ENCODE measurements around the gene RASGRF2.

RASGRF2 gene

DNA sequence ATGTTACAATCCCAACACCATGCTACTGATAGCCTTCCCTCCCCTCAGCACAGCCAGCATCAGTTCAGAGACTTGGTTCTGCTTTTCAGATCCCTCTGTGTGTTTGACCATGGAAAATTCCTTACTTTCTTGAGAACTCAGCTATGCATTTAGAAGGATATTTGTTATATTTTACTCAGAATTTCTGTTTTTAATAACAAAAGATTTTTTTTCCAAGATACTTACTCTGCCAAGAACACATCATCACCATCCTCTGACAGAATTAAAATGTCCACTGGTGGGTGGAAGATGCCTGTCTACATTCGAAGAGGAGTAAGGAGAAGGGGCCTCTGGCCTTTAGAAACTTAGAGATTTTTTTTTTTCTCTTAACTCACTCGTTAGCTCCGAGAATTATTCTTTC is 216.9 kb downstream of the RASGRF2 start:
- DNase-seq = no peak
- H3K27ac ChIP-seq = no peak overlapping the region
- in situ Hi-C loops (cut with HindIII; ENCODE audit: low pct_ligation_motif_present, low sequenced_read_pairs) = no loop called here
- H3K4me3 ChIP-seq (ENCODE audit: low read depth, low read length) = no peak overlapping the region
- TF ChIP-seq, protein P1, sequence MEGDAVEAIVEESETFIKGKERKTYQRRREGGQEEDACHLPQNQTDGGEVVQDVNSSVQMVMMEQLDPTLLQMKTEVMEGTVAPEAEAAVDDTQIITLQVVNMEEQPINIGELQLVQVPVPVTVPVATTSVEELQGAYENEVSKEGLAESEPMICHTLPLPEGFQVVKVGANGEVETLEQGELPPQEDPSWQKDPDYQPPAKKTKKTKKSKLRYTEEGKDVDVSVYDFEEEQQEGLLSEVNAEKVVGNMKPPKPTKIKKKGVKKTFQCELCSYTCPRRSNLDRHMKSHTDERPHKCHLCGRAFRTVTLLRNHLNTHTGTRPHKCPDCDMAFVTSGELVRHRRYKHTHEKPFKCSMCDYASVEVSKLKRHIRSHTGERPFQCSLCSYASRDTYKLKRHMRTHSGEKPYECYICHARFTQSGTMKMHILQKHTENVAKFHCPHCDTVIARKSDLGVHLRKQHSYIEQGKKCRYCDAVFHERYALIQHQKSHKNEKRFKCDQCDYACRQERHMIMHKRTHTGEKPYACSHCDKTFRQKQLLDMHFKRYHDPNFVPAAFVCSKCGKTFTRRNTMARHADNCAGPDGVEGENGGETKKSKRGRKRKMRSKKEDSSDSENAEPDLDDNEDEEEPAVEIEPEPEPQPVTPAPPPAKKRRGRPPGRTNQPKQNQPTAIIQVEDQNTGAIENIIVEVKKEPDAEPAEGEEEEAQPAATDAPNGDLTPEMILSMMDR (IDR thresholded peaks at IDR 0.05; ENCODE audit: low read depth, low read length, missing control alignments) = no peak
- H3K36me3 ChIP-seq (replicated peaks) = no peaks in the 10 kb centered on the region
- H3K27me3 ChIP-seq (replicated peaks) = peaks cover 4% of the 10 kb centered on the region

- Histone ChIP-seq H3K36me3 (replicated peaks) (no peaks in the 10 kb centered on the region), H3K27me3 (replicated peaks) (no peaks in the 10 kb centered on the region), H3K4me3 (ENCODE audit: low read depth, low read length) (no peak overlapping the region), H3K27ac (no peak overlapping the region)
- TF ChIP-seq, protein P1 (IDR thresholded peaks at IDR 0.05; ENCODE audit: low read depth, low read length, missing control alignments) = no peak
- in situ Hi-C loops (cut with HindIII; ENCODE audit: low pct_ligation_motif_present, low sequenced_read_pairs) = no loop called here
- no peak for DNase-seq
Measured at GRCh38 chr5:81179959-81180358, 219.8 kb downstream of the RASGRF2 start.

GRCh38 chr5:81180780-81181460 is 220.8 kb downstream of the RASGRF2 start:
- DNase-seq = no peak
- Histone ChIP-seq H3K36me3 (replicated peaks) (no peaks in the 10 kb centered on the region), H3K27me3 (replicated peaks) (no peaks in the 10 kb centered on the region), H3K27ac (no peak overlapping the region), H3K4me3 (ENCODE audit: low read depth, low read length) (no peak overlapping the region)
- TF ChIP-seq, protein P1 (IDR thresholded peaks at IDR 0.05; ENCODE audit: low read depth, low read length, missing control alignments) = no peak
- in situ Hi-C loops (cut with HindIII; ENCODE audit: low pct_ligation_motif_present, low sequenced_read_pairs) = no loop called here

DNA sequence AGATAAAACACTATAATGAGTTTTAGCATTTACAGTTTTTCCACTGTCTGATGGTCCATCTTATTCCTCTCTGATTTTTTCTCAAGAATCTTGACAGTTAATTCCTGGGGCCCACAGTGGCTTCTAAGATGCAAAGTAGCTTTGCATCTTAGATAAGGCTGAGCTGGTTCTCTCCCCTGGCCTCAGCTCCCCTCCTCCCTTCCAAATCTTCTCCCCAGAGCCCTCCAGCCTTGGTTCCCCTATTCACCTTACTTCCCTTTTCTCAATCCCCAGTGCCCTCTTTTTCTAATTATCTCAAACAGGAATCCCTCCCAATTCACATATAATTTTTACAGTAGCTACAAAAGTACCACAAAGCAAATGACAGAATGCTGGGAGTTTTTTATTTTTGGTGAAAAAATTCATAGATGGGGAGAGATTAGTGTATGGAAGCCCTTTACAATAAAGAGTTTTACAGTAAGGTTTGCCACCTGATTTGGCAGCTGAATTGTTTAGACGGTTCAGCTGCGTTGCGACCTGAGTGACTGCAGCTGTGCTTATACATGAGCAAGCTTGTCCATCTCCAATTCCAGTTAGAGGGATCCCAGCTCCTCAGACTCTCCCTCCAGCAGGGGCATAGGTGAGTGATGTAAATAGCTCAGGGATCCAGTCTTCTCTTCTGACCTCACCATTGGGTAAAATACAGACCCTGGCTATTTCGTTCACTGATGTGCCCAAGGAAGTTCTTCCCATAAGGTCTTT is 221.6 kb downstream of the RASGRF2 start:
- TF ChIP-seq, protein P1 (IDR thresholded peaks at IDR 0.05; ENCODE audit: low read depth, low read length, missing control alignments) = no peak
- in situ Hi-C loops (cut with HindIII; ENCODE audit: low pct_ligation_motif_present, low sequenced_read_pairs) = no loop called here
- H3K36me3 ChIP-seq (replicated peaks) = no peaks in the 10 kb centered on the region
- H3K27me3 ChIP-seq (replicated peaks) = no peaks in the 10 kb centered on the region
- no peak overlapping the region for H3K4me3 ChIP-seq (ENCODE audit: low read depth, low read length)
- DNase-seq = no peak
- no peak overlapping the region for H3K27ac ChIP-seq

- no peak for DNase-seq
- in situ Hi-C loops (cut with HindIII; ENCODE audit: low pct_ligation_motif_present, low sequenced_read_pairs) = no loop called here
- Histone ChIP-seq H3K27me3 (replicated peaks) (no peaks in the 10 kb centered on the region), H3K36me3 (replicated peaks) (no peaks in the 10 kb centered on the region), H3K27ac (no peak overlapping the region), H3K4me3 (ENCODE audit: low read depth, low read length) (no peak overlapping the region)
- TF ChIP-seq, protein P1 (IDR thresholded peaks at IDR 0.05; ENCODE audit: low read depth, low read length, missing control alignments) = no peak
Measured at GRCh38 chr5:81182396-81183390, 222.5 kb downstream of the RASGRF2 start.

Data from brain microvascular endothelial cell (primary cell).